KMS-11 (cell line): ENCODE data around the gene SORCS2.

Experiments used
- H2AFZ ChIP-seq: fragments of 200-600 bp; sonication (generic); 2 replicates; pipeline ENCODE4 v1.6.1; 2016; ENCODE audit warnings: antibody characterized with exemption, mixed run types, low read depth
- H3K27ac ChIP-seq: fragments of 200-600 bp; sonication (generic); 2 replicates; pipeline ENCODE4 v1.6.1; 2016; ENCODE audit warnings: mild to moderate bottlenecking, mixed run types
- H3K27me3 ChIP-seq: fragments of 200-600 bp; sonication (generic); 2 replicates; pipeline ENCODE4 v1.6.1; 2017; ENCODE audit warnings: mild to moderate bottlenecking, low read depth, mixed run types, moderate library complexity; ENCODE audit not compliant: insufficient read depth
- H3K36me3 ChIP-seq: fragments of 200-600 bp; sonication (generic); 2 replicates; pipeline ENCODE4 v1.6.1; 2017; ENCODE audit warnings: mild to moderate bottlenecking, mixed run types; ENCODE audit not compliant: insufficient read depth
- H3K4me1 ChIP-seq: fragments of 200-600 bp; sonication (generic); 2 replicates; pipeline ENCODE4 v1.6.1; 2016; ENCODE audit warnings: mild to moderate bottlenecking, low read depth, mixed run types; ENCODE audit not compliant: poor library complexity, severe bottlenecking
- H3K4me2 ChIP-seq: fragments of 200-600 bp; sonication (generic); 2 replicates; pipeline ENCODE4 v1.7.0; 2016; ENCODE audit warnings: mild to moderate bottlenecking, mixed run types
- H3K4me3 ChIP-seq: fragments of 200-600 bp; sonication (generic); IDR thresholded peaks from 2 replicates; pipeline ENCODE4 v1.6.1; 2017; ENCODE audit warnings: low read depth, low read length, mixed read lengths; ENCODE audit not compliant: insufficient read depth
- H3K79me2 ChIP-seq: fragments of 200-600 bp; sonication (generic); 2 replicates; pipeline ENCODE4 v1.6.1; 2016; ENCODE audit warnings: low read depth, mixed run types; ENCODE audit not compliant: insufficient read depth
- H3K9ac ChIP-seq: fragments of 200-600 bp; sonication (generic); 2 replicates; pipeline ENCODE4 v1.6.1; 2016; ENCODE audit warnings: mild to moderate bottlenecking, mixed run types
- H4K20me1 ChIP-seq: fragments of 200-600 bp; sonication (generic); 2 replicates; pipeline ENCODE4 v1.6.1; 2016; ENCODE audit warnings: mild to moderate bottlenecking, mixed run types; ENCODE audit not compliant: insufficient read depth
- CTCF ChIP-seq: fragments of 200-600 bp; sonication (generic); conservative IDR thresholded peaks from 2 replicates; pipeline ENCODE4 v1.6.1; 2017; ENCODE audit warnings: low read depth, mild to moderate bottlenecking, antibody characterized with exemption, low read length, moderate library complexity, mixed read lengths

The SORCS2 gene

DNA sequence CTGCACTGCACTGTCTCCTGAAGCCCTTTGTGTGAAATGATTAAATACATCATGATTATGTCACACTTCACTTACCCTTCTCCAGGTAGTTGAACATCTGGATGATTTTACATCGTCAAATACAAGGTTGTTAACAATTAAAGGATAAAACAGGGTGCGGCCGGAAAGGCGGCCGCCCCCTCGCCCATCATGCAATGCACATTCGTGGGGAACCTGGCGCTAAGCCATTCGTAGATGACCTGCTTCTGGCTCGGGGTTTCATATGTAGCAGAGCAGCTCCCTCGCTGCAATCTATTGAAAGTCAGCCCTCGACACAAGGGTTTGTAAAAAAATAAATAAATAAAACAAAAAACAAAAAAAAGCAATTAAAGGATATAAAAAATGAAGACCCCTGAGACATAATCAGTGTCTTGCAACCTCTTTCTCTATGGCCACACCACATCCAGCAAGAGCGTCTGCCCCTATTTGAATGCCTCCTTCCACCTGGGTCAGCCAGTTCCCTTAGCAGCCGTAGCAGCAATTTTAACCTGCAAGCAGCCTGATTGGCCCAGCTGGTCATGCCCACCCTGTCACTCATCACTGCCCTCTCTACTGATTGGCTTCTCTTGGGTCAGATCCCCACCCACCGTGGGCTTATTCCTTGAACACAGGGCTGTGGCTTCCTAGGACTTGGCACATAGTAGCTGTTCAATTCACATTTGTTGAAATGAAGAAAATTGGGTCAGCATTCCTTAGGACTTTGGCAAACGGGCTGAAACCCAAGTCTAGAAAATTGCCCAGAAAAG, 390.2 kb downstream of the SORCS2 start:
- Histone ChIP-seq H2AFZ (no peak overlapping the region), H4K20me1 (no peaks in the 10 kb centered on the region), H3K9ac (no peak overlapping the region), H3K4me2 (no peak overlapping the region), H3K79me2 (no peaks in the 10 kb centered on the region), H3K36me3 (no peaks in the 10 kb centered on the region), H3K4me3 (no peak overlapping the region), H3K4me1 (no peaks in the 10 kb centered on the region), H3K27ac (no peak overlapping the region), H3K27me3 (no peaks in the 10 kb centered on the region)
- TF ChIP-seq CTCF, result no peak

- H3K27me3 ChIP-seq, result peaks cover 4% of the 10 kb centered on the region
- no peaks in the 10 kb centered on the region for H4K20me1 ChIP-seq
- no peak overlapping the region for H3K4me3 ChIP-seq
- H2AFZ ChIP-seq, result no peak overlapping the region
- H3K36me3 ChIP-seq, result no peaks in the 10 kb centered on the region
- H3K9ac ChIP-seq, result no peak overlapping the region
- no peak overlapping the region for H3K27ac ChIP-seq
- no peak overlapping the region for H3K4me2 ChIP-seq
- H3K4me1 ChIP-seq, result no peaks in the 10 kb centered on the region
- no peak for TF ChIP-seq CTCF
- H3K79me2 ChIP-seq, result no peaks in the 10 kb centered on the region
Measured at GRCh38 chr4:7584098-7584497, 391.8 kb downstream of the SORCS2 start.

DNA sequence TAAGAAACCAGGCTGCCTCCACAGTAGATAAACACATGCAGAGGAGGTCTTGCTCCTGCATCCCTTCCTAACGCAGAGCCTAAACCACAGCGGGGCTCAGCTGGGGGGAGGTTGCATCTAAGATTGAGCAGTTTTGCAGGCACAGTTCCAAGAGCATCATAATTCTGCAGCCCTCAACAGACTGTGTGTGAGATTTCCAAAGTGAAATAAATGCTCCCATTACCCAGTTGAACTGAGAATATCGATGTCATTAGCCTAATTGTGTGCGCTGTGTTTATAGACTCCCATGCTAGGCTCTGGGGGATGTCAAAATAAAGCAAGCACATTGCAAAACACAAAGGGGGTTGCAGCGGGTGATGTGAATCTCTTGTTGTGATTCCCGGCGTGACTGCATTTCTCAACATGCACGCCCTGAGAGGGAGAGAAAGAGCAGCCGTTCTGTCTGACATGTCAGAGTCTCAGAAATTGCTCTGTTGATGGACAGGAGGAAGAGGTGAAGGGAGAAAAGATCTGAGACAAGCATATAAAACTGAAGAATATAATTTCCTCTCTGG, 392.3 kb downstream of the SORCS2 start:
- Histone ChIP-seq H3K4me3 (no peak overlapping the region), H3K9ac (no peak overlapping the region), H3K27me3 (peaks cover 4% of the 10 kb centered on the region), H2AFZ (no peak overlapping the region), H3K27ac (no peak overlapping the region), H3K79me2 (no peaks in the 10 kb centered on the region), H3K4me2 (no peak overlapping the region), H4K20me1 (no peaks in the 10 kb centered on the region), H3K4me1 (no peaks in the 10 kb centered on the region), H3K36me3 (no peaks in the 10 kb centered on the region)
- no peak for TF ChIP-seq CTCF

DNA sequence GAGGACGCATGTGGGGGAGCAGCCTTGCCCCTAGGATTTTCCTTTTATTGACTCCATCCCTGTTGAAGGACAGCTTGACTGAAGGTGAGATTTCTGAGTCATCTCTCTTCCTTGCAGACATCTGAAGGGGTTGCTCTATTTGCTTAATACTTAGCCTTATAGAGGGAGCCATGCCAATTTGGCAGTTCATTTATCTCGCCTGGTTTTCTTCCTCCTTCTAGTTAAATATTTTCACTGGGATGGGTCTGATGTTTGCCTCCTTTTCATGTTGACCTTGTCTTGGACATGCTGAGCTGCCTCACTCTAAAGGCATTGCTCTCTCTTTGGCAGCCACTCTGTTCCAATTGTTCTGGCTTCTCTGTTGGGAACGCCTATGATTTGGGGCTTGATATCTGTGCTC, 393.4 kb downstream of the SORCS2 start:
- Histone ChIP-seq H3K4me1 (no peaks in the 10 kb centered on the region), H3K36me3 (no peaks in the 10 kb centered on the region), H3K9ac (no peak overlapping the region), H3K27me3 (peaks cover 4% of the 10 kb centered on the region), H4K20me1 (no peaks in the 10 kb centered on the region), H3K4me2 (no peak overlapping the region), H3K27ac (no peak overlapping the region), H2AFZ (no peak overlapping the region), H3K4me3 (no peak overlapping the region), H3K79me2 (no peaks in the 10 kb centered on the region)
- no peak for TF ChIP-seq CTCF
